Large intestine (tissue), 3 donors: ENCODE data around the gene SMYD2. TPM values are rescaled to one million over a fixed set of nuclear protein-coding genes. Genes with fewer than 3 reads are reported as not detected.
A peak's percentile ranks its signal among the peaks of the same experiment; 100 is the strongest.

Experiments
- DNase-seq, 2 donors: peaks; one replicate each; pipeline versions ENCODE4 v3.0.0 to v3.0.0-alpha.2; 2013
- H3K27ac ChIP-seq: one replicate; pipeline ENCODE4 v1.5.1; 2013; ENCODE audit warnings: low read length
- H3K27me3 ChIP-seq: 2 replicates; pipeline ENCODE4 v1.6.1; 2013; ENCODE audit warnings: low read length; ENCODE audit not compliant: control insufficient read depth, insufficient read depth
- H3K36me3 ChIP-seq: 2 replicates; pipeline ENCODE4 v1.6.1; 2013; ENCODE audit warnings: low read length; ENCODE audit not compliant: control insufficient read depth, insufficient read depth
- H3K4me1 ChIP-seq: one replicate; pipeline ENCODE4 v1.6.1; 2013; ENCODE audit warnings: low read length; ENCODE audit not compliant: control insufficient read depth, insufficient read depth
- H3K4me3 ChIP-seq: one replicate; pipeline ENCODE4 v1.5.1; 2013; ENCODE audit warnings: low read length
- H3K9me3 ChIP-seq: one replicate; pipeline ENCODE4 v1.6.1; 2013; ENCODE audit warnings: mild to moderate bottlenecking, low read depth, low read length, moderate library complexity; ENCODE audit not compliant: control insufficient read depth
- WGBS: methylation state at CpG from one replicate; pipeline ENCODE4 v1.1.5; 2013; ENCODE audit warnings: low lambda C conversion rate; ENCODE audit not compliant: insufficient coverage; 5-methylcytosine and 5-hydroxymethylcytosine counted together
- polyA plus RNA-seq: library from polyadenylated mRNA; unstranded; fragments of 120-200 nt; gene quantifications from one replicate; pipeline ENCODE4 v1.2.1, GENCODE V29; 2013

The SMYD2 gene
- polyA plus RNA-seq, 1 donor, result 46.9 TPM

GRCh38 chr1:214285610-214286440 is 4.9 kb downstream of the SMYD2 start:
- peak in 1 of 2 donors; percentile 28 for DNase-seq
- no peaks in the 10 kb centered on the region for H3K9me3 ChIP-seq
- H3K36me3 ChIP-seq, result no peaks in the 10 kb centered on the region
- no CpG with 5 or more reads among the region's 7 CpGs for WGBS
- no peak overlapping the region for H3K4me3 ChIP-seq
- no peak overlapping the region for H3K27ac ChIP-seq
- H3K4me1 ChIP-seq, result peaks cover 8% of the 10 kb centered on the region
- no peaks in the 10 kb centered on the region for H3K27me3 ChIP-seq

- peaks cover 6% of the 10 kb centered on the region for H3K4me1 ChIP-seq
- H3K4me3 ChIP-seq, result no peak overlapping the region
- H3K27ac ChIP-seq, result no peak overlapping the region
- WGBS, result no CpG with 5 or more reads among the region's 6 CpGs
- no peak for DNase-seq
- H3K36me3 ChIP-seq, result no peaks in the 10 kb centered on the region
- no peaks in the 10 kb centered on the region for H3K9me3 ChIP-seq
- no peaks in the 10 kb centered on the region for H3K27me3 ChIP-seq
Observed at GRCh38 chr1:214287884-214288283, 6.9 kb downstream of the SMYD2 start.

GRCh38 chr1:214289574-214290272 is 8.8 kb downstream of the SMYD2 start:
- H3K4me3 ChIP-seq, result no peak overlapping the region
- no peaks in the 10 kb centered on the region for H3K27me3 ChIP-seq
- H3K27ac ChIP-seq, result peak overlapping the region; percentile 30
- H3K36me3 ChIP-seq, result no peaks in the 10 kb centered on the region
- 75% methylated on average over 2 of the region's 7 CpGs for WGBS
- peak; percentile 66 to 80 for DNase-seq
- no peaks in the 10 kb centered on the region for H3K9me3 ChIP-seq
- peaks cover 6% of the 10 kb centered on the region for H3K4me1 ChIP-seq

GRCh38 chr1:214290424-214291037 is 9.6 kb downstream of the SMYD2 start:
- H3K4me1 ChIP-seq, result peaks cover 6% of the 10 kb centered on the region
- H3K9me3 ChIP-seq, result no peaks in the 10 kb centered on the region
- WGBS, result 51% methylated on average over 4 of the region's 5 CpGs
- H3K27ac ChIP-seq, result no peak overlapping the region
- DNase-seq, result peak in 1 of 2 donors; percentile 18
- H3K27me3 ChIP-seq, result no peaks in the 10 kb centered on the region
- H3K36me3 ChIP-seq, result no peaks in the 10 kb centered on the region
- H3K4me3 ChIP-seq, result no peak overlapping the region

GRCh38 chr1:214292322-214292721 is 11.4 kb downstream of the SMYD2 start:
- no peaks in the 10 kb centered on the region for H3K36me3 ChIP-seq
- no peak overlapping the region for H3K4me3 ChIP-seq
- peak; percentile 26 to 55 for DNase-seq
- peaks cover 2% of the 10 kb centered on the region for H3K4me1 ChIP-seq
- no peaks in the 10 kb centered on the region for H3K27me3 ChIP-seq
- 20% methylated on average over 1 of the region's 3 CpGs for WGBS
- peak overlapping the region; percentile 37 for H3K27ac ChIP-seq
- H3K9me3 ChIP-seq, result no peaks in the 10 kb centered on the region

GRCh38 chr1:214295934-214296333 is 15.0 kb downstream of the SMYD2 start:
- Histone ChIP-seq H3K4me3 (no peak overlapping the region), H3K27me3 (no peaks in the 10 kb centered on the region), H3K27ac (no peak overlapping the region), H3K4me1 (peaks cover 2% of the 10 kb centered on the region), H3K36me3 (no peaks in the 10 kb centered on the region), H3K9me3 (no peaks in the 10 kb centered on the region)
- no peak for DNase-seq
- WGBS, result 79% methylated on average over 4 of the region's 4 CpGs

GRCh38 chr1:214296860-214297745 is 16.1 kb downstream of the SMYD2 start:
- Histone ChIP-seq H3K4me3 (no peak overlapping the region), H3K9me3 (no peaks in the 10 kb centered on the region), H3K27me3 (no peaks in the 10 kb centered on the region), H3K36me3 (no peaks in the 10 kb centered on the region), H3K4me1 (peaks cover under 1% of the 10 kb centered on the region), H3K27ac (no peak overlapping the region)
- WGBS, result 100% methylated on average over 2 of the region's 9 CpGs
- DNase-seq, result no peak

- Histone ChIP-seq H3K27me3 (no peaks in the 10 kb centered on the region), H3K9me3 (peaks cover 2% of the 10 kb centered on the region), H3K36me3 (no peaks in the 10 kb centered on the region), H3K4me3 (no peak overlapping the region), H3K4me1 (no peaks in the 10 kb centered on the region), H3K27ac (no peak overlapping the region)
- no peak for DNase-seq
- 100% methylated on average over 1 of the region's 9 CpGs for WGBS
Observed at GRCh38 chr1:214300149-214300780, 19.3 kb downstream of the SMYD2 start.

- H3K4me3 ChIP-seq, result no peak overlapping the region
- no peaks in the 10 kb centered on the region for H3K4me1 ChIP-seq
- no peak for DNase-seq
- H3K27me3 ChIP-seq, result no peaks in the 10 kb centered on the region
- no peaks in the 10 kb centered on the region for H3K36me3 ChIP-seq
- no peak overlapping the region for H3K27ac ChIP-seq
- H3K9me3 ChIP-seq, result peaks cover 2% of the 10 kb centered on the region
Observed at GRCh38 chr1:214301526-214301925, 20.6 kb downstream of the SMYD2 start.
